Islet precursor cell (in vitro differentiated cells): ENCODE measurements around the gene TREML4.

Experiments used
- DNase-seq: peaks from one replicate; pipeline ENCODE4 v3.0.0-alpha.2; 2018

TREML4 gene

DNA sequence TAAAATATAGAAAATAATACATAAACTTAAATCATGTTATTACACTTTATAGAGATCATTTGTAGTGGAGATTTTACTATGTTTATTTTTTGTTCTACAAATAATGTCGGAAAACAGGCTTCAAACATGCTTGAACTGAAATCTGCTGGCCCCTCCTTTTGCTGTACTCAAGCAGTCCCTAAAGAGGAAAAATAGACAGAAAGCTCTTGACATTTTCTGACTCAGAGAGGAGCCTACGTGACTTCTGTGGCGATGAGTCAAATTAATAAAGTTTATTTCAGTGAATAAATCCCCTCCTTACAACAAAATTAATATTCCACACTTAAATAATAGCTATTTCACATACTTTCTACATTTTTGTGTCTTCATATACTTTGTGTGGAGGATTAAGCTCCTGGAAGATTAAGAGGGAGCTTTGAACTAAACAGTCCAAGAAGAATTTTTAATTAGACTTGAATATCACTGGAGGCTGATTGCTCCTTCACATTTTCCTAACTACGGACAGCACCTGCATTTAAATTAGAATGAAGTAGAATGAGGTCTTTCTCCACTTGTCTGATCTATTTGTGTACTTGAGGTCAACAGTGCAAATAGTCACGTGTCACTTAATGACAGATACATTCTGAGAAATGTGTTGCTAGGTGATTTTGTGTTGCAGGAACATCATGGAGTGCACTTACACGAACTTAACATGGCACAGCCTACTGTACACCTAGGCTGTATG is 60.0 kb downstream of the TREML4 start:
- no peak for DNase-seq
